Measurements from ENCODE around the gene TMEM220. TPM values are rescaled to one million over a fixed set of nuclear protein-coding genes. Genes with fewer than 3 reads are reported as not detected.

The TMEM220 gene
- total RNA-seq: 5.0 and 5.1 TPM in 2 replicates
- long read RNA-seq, partial matches to known transcripts: 0 of 8 reads
- long read RNA-seq, other reads (novel, unspliced or antisense): 2 of 8 reads

GRCh38 chr17:10729334-10730193 is at the start of gene TMEM220:
Gene TMEM220 (minus strand): TSS chr17:10730023. CDS start chr17:10729851, 172 bp downstream.
- peak; percentile 13 for TF ChIP-seq CTCF (conservative IDR thresholded peaks at IDR 0.05)
- DNase-seq (ENCODE audit: low read depth, low spot score): peak; percentile 72
- no peaks in the 10 kb centered on the region for H3K27me3 Mint-ChIP-seq (ENCODE audit: low read depth)
- H3K4me1 Mint-ChIP-seq: peaks cover 21% of the 10 kb centered on the region
- no peaks in the 10 kb centered on the region for H3K36me3 Mint-ChIP-seq (ENCODE audit: low read depth)
- peak within 1 kb of the TSS; percentile 95 for H3K4me3 Mint-ChIP-seq
- peak within 1 kb of the TSS; percentile 93 for H3K27ac Mint-ChIP-seq (ENCODE audit: unreplicated experiment)
- no peaks in the 10 kb centered on the region for H3K9me3 Mint-ChIP-seq

- Mint-ChIP-seq H3K4me1 (no peaks in the 10 kb centered on the region), H3K4me3 (no peak overlapping the region), H3K27ac (ENCODE audit: unreplicated experiment) (no peak overlapping the region), H3K27me3 (ENCODE audit: low read depth) (peaks cover 6% of the 10 kb centered on the region), H3K9me3 (peaks cover 6% of the 10 kb centered on the region), H3K36me3 (ENCODE audit: low read depth) (peaks cover 6% of the 10 kb centered on the region)
- DNase-seq (ENCODE audit: low read depth, low spot score): no peak
- TF ChIP-seq CTCF (conservative IDR thresholded peaks at IDR 0.05): no peak
Measured at GRCh38 chr17:10779609-10780008, 49.8 kb upstream of the TMEM220 start.

- peaks cover 13% of the 10 kb centered on the region for H3K4me1 Mint-ChIP-seq
- TF ChIP-seq CTCF (conservative IDR thresholded peaks at IDR 0.05): no peak
- peaks cover 7% of the 10 kb centered on the region for H3K9me3 Mint-ChIP-seq
- no peak for DNase-seq (ENCODE audit: low read depth, low spot score)
- no peak overlapping the region for H3K4me3 Mint-ChIP-seq
- no peak overlapping the region for H3K27ac Mint-ChIP-seq (ENCODE audit: unreplicated experiment)
- H3K36me3 Mint-ChIP-seq (ENCODE audit: low read depth): peaks cover 9% of the 10 kb centered on the region
- H3K27me3 Mint-ChIP-seq (ENCODE audit: low read depth): peaks cover 9% of the 10 kb centered on the region
Measured at GRCh38 chr17:10777890-10778289, 48.1 kb upstream of the TMEM220 start.

- DNase-seq (ENCODE audit: low read depth, low spot score): no peak
- Mint-ChIP-seq H3K9me3 (peaks cover 10% of the 10 kb centered on the region), H3K27ac (ENCODE audit: unreplicated experiment) (no peak overlapping the region), H3K27me3 (ENCODE audit: low read depth) (peaks cover 6% of the 10 kb centered on the region), H3K36me3 (ENCODE audit: low read depth) (peaks cover 9% of the 10 kb centered on the region), H3K4me1 (peaks cover 18% of the 10 kb centered on the region), H3K4me3 (no peak overlapping the region)
- TF ChIP-seq CTCF (conservative IDR thresholded peaks at IDR 0.05): no peak
Measured at GRCh38 chr17:10777131-10777807, 47.4 kb upstream of the TMEM220 start.

GRCh38 chr17:10776381-10776780 is 46.6 kb upstream of the TMEM220 start:
- H3K4me3 Mint-ChIP-seq: no peak overlapping the region
- H3K36me3 Mint-ChIP-seq (ENCODE audit: low read depth): peaks cover 12% of the 10 kb centered on the region
- no peak overlapping the region for H3K27ac Mint-ChIP-seq (ENCODE audit: unreplicated experiment)
- peaks cover 6% of the 10 kb centered on the region for H3K27me3 Mint-ChIP-seq (ENCODE audit: low read depth)
- H3K9me3 Mint-ChIP-seq: peaks cover 16% of the 10 kb centered on the region
- TF ChIP-seq CTCF (conservative IDR thresholded peaks at IDR 0.05): no peak
- H3K4me1 Mint-ChIP-seq: peaks cover 24% of the 10 kb centered on the region
- DNase-seq (ENCODE audit: low read depth, low spot score): no peak

Measured in neural crest cell (in vitro differentiated cells).